Stimulated activated CD4-positive, alpha-beta T cell treated with anti-CD3 and anti-CD28 coated beads, TNF-alpha, amount 100 ng/mL, for 24 hours (primary cell): ENCODE data around the gene SMAD3.

Source experiments
- DNase-seq, 3 experiments: peaks; one replicate each; pipeline ENCODE4 v3.0.0-alpha.2; 2020; ENCODE audit warnings: low read depth in 3 of 3

Gene SMAD3

GRCh38 chr15:67096546-67097294 is 31.3 kb downstream of the SMAD3 start:
- no peak for DNase-seq

GRCh38 chr15:67097424-67097823 is 32.0 kb downstream of the SMAD3 start:
- no peak for DNase-seq

- DNase-seq: peak in 1 of 3 experiments; percentile 35
Observed at GRCh38 chr15:67097930-67098740, 32.7 kb downstream of the SMAD3 start.

GRCh38 chr15:67098768-67099282 is 33.4 kb downstream of the SMAD3 start:
- DNase-seq: no peak

- DNase-seq: no peak
Observed at GRCh38 chr15:67100124-67100791, 34.9 kb downstream of the SMAD3 start.

- peak in 2 of 3 experiments; percentile 55 to 66 for DNase-seq
Observed at GRCh38 chr15:67100801-67101581, 35.6 kb downstream of the SMAD3 start.

GRCh38 chr15:67101911-67102598 is 36.7 kb downstream of the SMAD3 start:
- peak in 1 of 3 experiments; percentile 61 for DNase-seq

GRCh38 chr15:67102599-67102929 is 37.2 kb downstream of the SMAD3 start:
- DNase-seq: no peak

GRCh38 chr15:67103021-67103420 is 37.6 kb downstream of the SMAD3 start:
- no peak for DNase-seq

GRCh38 chr15:67103432-67103831 is 38.0 kb downstream of the SMAD3 start:
- no peak for DNase-seq

GRCh38 chr15:67103869-67104268 is 38.5 kb downstream of the SMAD3 start:
- DNase-seq: no peak

GRCh38 chr15:67104510-67104909 is 39.1 kb downstream of the SMAD3 start:
- DNase-seq: no peak

GRCh38 chr15:67105065-67105951 is 39.9 kb downstream of the SMAD3 start:
- no peak for DNase-seq

GRCh38 chr15:67105991-67106763 is 40.8 kb downstream of the SMAD3 start:
- DNase-seq: no peak

GRCh38 chr15:67106764-67107013 is 41.3 kb downstream of the SMAD3 start:
- DNase-seq: no peak

- DNase-seq: no peak
Observed at GRCh38 chr15:67107014-67107812, 41.8 kb downstream of the SMAD3 start.

- DNase-seq: no peak
Observed at GRCh38 chr15:67108122-67108961, 42.9 kb downstream of the SMAD3 start.
